HG02678 (cell line): ENCODE results near the gene TCFL5.

Source experiments
- ATAC-seq: cut with Tn5 transposase; IDR thresholded peaks from one replicate; pipeline ENCODE4 v1.9.1; 2021; ENCODE audit warnings: mild to moderate bottlenecking, moderate library complexity; ENCODE audit not compliant: unreplicated experiment

The TCFL5 gene

DNA sequence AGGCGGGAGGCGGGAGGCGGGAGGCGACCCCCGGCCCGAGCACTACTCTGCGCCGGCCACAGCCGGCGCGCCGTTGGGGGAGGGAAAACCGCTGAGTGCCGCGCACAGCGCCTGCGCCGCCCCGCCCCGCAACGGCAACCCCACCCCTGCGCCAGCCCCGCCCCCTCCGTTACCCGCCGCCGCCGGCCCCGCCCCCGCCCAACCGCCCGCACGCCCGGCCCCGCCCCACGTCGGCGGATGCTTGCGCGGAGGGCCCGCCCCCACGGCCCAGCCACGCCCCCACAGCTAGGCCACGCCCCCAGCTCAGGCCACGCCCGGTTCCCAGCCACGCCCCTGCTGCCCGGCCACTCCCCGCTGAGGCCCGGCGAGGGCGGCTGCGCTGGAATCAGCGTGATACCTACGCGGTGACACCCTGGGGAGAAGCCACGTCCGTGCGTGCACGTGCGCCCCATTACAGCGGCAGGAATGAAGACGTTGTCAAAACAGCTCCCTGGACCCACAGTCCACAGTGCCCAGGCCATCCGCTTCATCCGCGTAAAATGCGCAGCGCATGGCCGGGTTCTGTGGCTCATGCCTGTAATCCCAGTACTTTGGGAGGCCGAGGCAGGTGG lies at the start of gene TCFL5:
Gene TCFL5, minus strand, starts transcription at position 97 of the 611 bp plus-strand sequence. CDS start 152 bp downstream, outside the sequence.
- peak; percentile 72 for ATAC-seq

DNA sequence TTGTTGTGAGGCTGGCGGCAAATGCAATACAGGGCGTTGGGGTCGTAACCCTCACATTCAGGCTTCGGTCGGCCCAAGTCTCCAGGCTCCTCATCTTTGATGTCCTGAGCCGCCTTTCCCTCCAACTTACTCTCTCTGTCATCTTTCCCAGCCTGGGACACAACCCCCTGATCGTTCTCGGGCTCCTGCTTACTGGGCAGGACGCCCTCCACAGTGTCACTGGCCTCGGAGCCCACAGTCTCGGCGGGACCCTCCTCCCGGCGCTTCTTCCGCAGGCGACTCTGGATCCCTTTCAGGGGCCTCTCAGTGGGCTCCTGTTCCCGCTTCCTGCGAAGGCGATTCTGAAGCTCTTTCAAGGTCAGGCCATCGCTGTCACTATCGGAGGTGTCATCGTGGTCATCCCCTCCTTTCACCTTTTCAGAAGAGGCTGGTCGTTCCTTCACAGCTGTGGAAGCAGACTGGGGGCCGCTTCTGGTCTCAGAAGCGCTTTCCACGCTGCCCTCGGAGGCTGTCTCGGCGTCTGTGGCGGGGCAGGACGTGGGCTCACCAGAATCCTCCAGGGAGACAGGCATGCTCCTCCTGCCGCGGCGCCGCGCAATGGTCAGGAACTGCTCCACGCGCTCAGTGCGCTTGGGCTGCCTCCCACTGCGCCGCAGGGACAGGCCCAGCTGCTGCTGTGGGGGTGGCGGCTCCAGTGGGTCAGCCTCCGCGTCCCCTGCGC lies 49.3 kb upstream of the TCFL5 start:
- ATAC-seq = no peak

DNA sequence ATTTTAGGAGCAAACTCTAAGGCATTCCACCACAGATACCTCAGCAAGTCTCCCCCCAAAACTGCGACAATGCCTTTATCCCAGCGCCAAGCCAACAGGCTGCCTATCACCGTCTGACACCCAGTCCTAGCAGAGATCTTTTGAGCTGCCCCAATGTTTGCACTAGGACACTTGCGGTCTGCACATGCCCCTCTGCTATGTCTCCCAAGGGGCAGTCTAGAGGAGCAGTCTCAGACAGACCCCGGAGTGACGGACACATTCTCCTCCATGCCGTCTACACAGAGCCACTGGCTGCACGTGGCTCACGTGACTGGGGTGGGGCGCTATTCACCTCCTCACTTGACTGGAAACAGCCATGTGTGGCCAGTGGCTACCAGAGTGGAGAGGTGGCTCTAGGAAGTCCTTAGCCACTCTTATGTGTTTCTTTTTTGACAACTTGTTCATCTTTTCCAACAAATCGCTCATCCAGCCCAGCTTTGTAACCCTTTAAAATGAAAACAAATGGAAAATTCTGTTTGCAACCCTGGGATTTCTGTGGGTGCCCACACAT lies 48.7 kb upstream of the TCFL5 start:
- ATAC-seq = no peak

DNA sequence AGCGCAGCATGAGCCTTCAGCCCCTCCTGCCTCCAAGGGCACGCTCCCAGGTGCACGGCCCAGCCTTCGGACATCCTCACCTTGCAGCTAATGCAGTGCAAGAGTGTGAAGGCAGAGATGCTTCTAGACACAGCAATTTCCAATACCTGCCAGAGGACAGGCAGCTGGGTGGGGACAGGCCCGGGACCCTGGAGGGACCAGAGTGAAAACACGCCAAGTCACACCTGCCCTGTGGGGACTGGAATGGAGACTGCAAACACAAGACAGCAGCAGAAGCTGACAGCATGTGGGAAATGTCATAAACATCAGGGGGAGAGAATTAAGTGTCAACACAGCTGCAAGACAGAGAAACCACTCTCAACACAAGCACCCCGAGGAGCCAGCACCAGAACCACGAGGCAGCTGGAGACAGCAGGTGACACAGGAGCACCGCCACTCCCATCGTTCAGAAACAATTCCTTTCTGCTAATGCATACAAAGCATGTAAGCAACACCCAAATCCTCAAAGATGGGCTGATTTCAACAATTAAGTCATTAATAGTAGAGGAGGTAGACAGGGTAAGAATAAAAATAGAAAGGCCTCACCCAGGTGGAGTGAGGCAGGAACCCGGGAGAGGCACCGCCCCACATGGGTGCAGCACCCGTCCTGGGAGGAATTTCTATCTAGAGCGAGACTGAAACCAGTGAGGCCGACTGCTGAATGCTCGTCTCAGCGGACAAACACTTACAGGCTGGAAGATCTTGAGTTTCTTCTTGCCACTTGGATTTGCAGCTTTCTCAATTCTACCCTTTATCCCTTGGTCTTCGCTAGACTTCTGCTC lies 47.6 kb upstream of the TCFL5 start:
- ATAC-seq = no peak

DNA sequence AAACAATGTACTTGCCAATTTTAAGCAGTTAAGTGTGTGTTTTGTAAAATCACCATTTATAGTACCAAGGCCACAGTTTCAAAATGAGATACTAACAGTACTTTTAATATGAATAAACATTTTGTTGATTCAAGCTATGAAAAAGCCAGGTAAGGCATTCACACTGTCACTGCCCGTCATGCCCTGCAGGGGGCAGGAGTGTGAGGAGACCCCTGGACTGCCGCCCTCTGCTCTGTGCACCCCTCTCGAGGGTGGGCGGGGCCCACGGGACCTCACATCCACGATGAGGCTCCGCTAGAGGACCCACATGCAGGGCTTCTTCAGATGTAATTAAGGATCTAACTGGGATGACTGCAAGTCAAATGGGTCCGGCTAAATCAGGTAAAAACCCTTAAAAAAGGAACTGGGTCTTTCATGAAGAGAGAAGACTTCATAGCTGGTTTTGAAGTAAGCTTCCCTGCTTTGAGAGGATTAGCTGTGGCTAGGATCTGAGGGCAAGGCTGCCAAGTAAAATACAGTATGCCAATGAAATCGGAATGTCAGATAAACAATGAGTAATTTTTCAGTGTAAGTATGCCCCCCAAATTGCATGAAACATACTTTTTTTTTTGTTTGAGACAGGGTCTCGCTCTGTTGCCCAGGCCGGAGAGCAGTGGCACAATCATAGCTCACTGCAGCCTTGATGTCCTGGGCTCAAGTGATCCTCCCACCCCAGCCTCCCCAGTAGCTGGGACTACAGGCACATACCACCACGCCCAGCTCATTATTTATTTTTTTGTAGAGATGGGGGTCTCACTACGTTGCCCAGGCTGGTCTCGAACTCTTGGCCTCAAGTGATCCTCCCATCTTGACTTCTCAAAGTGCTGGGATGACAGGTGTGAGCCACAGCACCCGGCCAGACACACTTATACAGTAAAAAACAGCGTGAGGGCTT lies 46.0 kb upstream of the TCFL5 start:
- ATAC-seq = no peak

DNA sequence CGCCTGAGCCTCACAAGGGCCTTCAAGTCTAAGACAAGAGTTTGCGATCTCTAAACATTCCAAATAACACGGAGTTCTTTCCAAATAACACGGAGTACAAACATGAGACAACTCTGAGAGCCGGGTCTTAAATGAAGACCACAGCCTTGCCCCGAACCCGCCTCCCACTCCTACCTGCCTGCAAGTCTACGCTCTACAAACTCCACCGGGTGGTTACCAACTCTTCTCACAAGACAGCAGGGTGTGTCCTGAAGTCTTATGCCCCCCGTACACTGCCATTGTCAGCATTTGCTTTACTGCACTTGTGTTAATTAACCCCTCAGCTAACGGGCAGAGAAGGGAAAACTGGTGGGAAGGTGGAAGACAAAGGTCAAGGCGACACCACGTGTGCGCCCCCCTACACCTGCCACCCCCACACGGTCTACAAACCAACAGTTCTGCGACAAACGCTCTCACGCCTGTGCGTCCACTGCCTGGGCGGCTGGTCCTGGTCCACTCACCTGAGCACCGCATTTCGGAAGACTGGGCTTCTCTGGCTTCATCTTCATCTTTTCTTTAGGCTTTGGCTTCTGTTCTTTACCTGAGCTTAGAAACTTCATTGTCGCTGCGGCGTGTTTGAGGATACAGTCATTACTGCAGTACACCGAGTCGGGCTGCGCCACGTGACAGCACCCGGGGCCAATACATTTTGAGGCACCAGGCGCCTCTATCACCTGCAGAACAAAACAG lies 45.2 kb upstream of the TCFL5 start:
- no peak for ATAC-seq

DNA sequence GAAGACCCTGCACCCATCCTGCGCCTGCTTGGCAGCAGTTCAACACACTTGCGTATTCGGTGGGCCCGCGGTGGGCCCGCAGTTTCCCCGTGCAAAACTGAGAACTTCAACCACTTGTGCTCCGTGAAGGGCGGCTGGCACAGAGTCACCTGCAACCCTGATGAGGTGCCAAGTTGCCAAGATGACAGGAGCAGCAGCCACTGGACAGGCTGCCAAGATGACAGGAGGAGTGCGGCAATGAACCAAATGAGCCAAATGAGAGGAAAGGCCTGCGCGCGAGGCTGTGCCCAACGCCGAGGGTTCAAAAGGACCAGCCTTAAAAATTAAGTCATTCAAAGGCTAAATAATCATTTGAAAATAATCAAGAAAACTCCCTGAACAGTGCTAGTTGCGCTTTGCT lies 44.6 kb upstream of the TCFL5 start:
- ATAC-seq = no peak

DNA sequence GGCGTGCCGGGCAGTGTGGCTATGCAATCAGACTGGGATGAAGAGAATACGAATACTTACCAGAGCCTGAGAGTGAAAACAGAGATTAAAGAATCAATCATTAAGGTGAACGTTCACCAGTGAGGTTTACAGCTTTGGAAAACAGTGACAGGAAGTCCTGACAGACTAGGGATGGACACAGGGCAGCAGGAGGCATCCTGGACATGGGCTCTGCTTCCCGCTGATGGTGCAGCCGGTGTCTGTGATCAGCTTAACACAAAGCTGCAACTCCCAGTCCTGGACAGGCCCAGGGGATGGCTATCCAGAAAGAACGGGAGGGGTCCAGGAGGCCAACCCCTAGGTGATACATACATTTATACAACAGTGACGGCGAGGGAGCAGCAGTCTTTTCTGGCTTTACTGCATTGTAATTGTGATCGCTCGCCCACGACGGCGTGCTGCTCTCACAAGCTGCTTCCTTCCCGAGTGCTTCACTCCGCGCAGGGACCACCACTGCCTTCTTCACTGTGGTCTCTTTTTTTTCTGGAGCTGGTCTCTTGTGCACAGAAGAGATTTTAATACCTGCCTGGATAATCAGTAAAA lies 44.0 kb upstream of the TCFL5 start:
- ATAC-seq = no peak

DNA sequence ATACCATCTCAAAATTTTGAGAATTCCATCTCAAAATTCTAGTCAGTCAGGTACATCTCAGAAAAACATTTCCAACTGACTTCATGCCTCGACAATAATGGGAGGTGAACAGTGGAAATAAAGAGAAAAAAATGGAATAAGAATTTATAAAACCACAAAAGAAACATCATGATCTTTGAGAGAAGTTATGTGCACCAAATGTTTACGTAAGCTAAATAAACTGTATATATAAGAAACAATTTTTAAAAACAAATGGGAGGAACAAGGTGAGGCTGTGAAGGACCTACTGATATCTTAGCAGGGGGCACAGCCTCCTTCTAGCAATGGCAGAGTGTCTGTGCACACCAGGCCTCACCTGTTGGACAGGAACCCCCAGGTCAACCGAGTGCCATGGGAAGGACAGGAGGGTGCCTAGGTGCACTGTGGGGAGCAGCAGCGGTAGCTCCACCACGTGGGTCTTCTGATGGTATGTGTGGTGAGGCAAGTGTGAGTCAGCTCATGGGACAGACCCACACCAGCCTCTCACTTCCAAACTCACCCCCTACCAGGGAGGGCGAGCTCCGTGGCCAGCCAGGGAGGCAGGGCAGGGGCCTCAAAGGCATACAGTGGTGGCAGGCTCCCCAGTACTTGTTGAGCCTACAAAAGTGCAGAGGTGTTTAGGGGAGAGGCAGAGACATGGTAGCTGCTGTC lies 41.4 kb upstream of the TCFL5 start:
- ATAC-seq = no peak

DNA sequence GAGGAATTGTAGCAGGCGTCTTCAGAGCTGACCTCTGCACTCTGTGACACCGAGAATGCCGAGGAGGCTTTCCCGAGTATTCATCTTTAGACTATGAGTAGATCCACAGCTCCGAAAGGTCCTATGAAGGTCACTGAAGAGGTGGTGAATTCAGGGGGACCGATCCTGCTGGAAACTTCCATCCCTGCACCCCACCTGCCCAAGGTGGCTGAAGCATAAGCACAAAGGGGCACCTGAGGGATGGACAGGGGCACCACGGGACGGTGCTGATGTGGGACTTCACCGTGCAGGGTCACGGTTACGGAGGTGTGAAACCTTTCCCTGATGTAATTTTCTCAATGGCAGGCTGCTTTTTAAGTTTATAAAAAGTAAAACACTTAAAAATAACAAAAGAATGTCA lies 40.3 kb upstream of the TCFL5 start:
- ATAC-seq = no peak

DNA sequence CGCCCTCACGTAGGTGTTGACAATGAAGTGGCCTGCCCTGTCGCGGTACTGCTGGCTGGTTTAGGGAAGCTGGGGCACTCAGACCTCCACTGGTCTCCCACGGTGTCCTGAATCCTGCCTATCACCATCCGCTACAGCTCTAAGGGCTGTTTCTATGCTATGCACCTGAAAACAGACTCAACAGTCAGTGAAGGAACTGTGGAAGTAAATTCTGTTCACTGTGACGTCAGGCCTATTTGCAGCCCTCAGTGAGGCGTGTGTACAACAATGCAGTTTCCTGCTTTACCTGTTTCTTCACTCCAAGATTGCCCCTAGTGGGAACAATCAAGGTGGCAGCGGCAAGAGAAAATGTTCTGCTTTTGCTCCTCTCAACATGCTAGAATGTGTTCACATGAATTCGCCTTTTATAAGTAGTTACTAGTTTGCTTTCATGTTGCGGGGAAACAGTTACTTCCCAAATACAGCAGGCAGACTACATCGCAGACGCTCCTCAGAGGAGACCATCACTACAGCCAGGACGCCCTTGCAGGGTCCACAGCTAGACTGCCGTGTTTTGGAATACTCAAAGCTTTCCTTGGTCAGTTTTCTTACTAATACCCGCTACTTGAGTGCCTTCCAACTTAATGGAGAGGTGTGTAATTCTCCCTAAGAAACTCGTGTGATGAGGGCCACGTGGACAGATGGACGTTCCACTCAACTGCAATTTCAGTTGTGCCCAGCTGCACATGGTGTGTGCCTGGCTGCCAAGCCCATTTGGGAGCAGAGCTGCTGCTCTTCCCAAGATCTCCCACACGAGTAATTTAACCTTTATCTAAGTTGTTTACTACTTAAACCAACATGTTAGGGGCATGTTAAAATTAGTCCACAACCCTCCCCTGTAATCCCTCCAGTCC lies 39.3 kb upstream of the TCFL5 start:
- no peak for ATAC-seq

DNA sequence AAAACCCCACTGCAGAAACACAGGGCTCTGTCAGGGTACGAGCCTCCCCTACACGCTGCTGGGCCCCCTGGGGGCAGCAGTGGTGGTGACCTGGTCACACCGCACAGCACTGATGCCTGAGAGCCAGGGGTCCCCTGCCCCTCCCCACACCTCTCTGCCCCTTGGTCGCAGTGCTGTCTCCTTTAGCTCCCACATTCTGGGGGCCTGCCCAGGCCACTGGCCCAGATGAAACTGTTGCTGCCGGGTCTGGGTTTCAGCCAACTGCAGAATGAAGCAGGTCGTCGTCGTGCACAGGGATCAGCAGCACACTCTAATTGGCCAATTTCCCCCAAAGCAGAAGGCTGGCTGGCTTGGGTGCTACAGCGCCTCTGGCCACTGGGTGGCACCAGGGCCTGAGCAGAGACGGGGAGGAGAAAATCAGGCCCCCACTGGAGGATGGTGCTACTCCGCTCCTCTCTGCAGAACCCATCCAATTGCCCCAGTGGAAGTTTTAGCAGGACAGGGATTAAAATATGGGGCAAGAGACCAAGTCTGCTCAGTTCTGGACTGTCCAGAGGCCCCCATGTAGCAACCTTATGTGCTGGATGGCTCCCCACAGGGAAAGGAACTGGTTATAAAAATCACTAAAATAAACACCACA lies 38.5 kb upstream of the TCFL5 start:
- ATAC-seq = peak; percentile 80

DNA sequence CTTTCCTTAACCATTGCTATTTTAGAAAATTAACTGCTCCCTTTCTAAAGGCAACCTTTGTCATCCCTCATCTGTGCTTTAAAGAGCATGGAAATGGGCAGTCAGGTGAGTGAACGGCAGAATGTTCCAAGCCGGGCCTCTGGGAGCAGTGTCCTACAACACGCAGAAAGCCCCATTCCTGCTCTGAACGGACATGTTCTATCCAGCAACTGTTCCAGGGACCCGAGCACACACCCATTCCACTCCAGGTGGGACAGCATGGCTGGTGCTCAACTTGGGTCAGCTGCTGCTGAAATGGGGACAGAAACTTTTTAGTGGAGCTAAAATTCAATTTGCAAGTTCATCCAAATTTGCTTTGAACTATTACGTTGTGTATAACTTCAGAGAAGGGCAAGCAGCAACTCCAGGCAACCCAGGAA lies 38.0 kb upstream of the TCFL5 start:
- ATAC-seq = no peak

DNA sequence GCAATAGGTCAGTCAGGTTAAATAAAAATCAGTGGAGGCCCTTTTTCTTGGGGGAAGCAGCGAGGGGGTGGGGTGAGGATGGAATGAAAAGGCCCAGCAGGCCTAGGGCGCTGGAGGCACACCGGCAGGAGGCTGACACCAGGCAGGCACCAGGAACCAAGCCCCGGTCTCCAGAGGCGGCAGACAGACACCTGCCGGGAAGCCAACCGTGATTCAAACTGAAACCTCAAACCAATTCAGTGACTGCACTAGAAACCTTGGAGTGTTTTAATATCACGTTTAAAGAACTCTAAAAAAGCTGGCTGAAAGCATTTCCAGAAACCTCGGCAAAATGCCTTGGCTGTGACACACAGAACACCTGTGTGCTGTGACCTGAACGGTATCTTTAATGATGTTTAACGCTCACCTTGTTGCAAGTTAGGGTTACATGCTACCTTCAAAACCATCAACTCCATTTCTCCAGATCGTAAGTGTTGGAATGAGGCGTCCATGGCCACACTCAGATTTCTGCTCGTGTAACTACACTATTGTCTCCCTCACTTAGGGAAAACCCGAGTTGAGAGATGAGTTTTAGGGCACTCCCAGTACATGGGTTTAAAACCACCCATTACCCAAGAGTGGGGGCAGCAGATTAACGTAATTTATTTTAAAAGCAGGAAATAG lies 37.5 kb upstream of the TCFL5 start:
- no peak for ATAC-seq

DNA sequence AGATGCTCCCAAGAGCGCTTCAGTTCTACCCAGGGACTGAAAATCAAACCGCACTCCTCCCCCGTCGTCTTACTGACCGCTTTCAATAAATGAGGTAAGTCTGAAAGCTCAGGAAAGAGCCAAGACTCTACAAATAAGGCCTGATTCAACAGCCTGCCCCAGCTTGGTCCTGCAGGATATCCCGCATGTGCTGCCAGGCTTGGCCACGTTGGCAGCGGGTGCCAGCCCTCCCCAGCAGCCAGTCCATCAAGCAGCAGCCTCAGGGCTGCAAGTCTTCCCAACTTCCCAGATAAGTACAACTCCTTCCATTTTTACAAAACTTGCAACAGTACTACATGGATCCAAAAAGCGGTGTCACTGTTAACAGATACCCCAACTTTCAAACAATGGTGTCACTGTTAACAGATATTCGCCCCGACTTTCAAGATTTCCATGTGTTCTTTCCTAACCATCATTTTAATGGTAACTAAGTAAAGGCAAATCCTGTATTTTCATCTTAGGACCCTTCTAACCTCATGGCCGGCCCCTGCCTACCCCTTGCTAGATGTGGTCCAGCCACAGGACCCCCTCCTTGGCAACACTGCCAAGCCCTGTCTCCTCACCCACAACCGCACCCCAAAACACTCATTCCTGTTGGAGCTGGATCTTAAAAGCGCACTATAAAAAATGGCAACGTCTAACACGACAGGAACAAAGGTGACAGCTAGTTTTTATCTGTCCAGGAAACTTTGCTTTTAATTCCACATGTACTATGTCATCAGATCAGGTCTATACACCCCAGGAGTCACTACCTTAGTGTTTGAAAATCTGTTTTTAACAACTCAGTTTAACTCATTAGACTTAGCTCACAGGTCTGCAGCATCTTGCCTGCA lies 36.7 kb upstream of the TCFL5 start:
- ATAC-seq = no peak

DNA sequence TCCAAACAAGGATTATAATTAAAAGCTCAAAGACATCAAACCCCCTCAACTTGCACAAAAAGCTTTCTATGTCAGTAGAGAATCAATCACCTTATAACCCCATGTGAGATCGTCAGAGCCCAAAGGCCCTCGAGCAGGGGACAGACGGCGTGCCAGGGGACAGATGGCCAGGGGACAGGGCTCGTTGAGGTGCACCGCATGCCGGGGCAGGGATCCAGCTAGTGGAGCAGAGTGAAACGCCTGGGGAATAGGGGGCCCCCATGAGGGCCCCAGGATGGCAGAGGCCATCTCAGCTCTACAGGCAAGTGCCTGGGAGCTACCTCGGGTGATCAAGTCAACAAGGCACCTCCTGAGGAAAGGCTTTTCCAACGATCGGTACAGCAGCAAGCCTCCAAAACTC lies 36.0 kb upstream of the TCFL5 start:
- no peak for ATAC-seq
